ENCODE measurements around the gene ST7. TPM values are rescaled to one million over a fixed set of nuclear protein-coding genes. Genes with fewer than 3 reads are reported as not detected.

ST7 gene
- total and polyA plus RNA-seq, 8 donors: 7.5 to 49.0 (median 16.1) TPM

DNA sequence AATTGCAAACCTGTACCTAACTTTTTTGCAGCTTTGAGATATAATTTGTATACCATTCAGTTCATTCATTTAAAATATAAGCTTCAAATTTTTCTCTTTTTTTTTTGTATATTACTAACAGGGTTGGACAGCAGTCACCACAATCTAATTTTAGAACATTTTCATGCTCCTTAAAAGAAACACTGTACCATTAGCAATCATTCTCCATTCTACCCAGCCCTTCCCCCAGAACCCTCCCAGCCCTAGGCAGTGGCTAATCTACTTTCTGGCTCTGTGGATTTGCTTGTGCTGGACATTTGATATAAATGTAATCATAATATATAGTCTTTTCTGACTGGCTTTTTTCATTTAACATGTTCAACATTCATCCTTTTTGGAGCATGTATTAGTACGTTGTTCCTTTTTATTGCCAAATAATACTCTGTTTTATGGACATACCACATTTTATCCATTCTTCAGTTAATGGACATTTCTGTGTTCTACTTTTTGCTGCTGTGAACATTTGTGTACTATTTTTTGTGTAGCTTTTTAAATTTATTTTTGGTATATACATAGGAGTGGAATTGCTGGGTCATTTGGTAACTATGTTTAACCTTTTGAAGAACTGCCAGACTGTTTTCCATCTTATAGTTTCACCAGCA, 40.9 kb upstream of the ST7 start:
- WGBS, 5 donors: 93 to 100% (median 97%) methylated on average over 1 of the region's 1 CpG
- Histone ChIP-seq H3K4me1 (no peaks in the 10 kb centered on the region), H3K27ac (no peak overlapping the region), H3K36me3 (peaks cover 24 to 86% (median 85%) of the 10 kb centered on the region in 4 donors), H3K4me3 (no peak overlapping the region), H3K27me3 (no peaks in the 10 kb centered on the region), H3K9me3 (no peaks in the 10 kb centered on the region)
- intact Hi-C loops (cut with DNase I; ENCODE audit: low total_unique reads): no loop called here
- no peak for TF ChIP-seq POLR2AphosphoS5 (IDR thresholded peaks at IDR 0.05)
- no peak for DNase-seq

DNA sequence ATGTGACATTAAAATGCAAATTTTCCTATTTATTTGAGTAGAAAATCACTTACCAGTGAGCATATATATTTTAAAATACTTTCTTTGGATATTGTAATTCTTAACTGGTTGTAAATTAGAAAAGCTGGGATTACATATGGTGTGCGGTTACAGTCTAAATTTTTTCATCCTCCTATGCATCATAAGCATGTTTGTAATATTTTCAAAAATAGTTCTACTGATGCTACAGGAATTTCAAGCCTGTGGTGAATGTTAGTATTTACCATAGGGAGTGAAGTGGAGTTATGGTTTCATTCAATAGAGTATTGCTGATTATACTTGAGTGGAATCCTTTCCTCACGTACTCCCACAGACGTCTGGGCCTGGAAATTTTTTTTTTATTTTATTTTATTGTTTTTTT, 34.6 kb upstream of the ST7 start:
- DNase-seq: no peak
- 89 to 99% (median 93%) methylated on average over 3 of the region's 3 CpGs for WGBS, 5 donors
- Histone ChIP-seq H3K27ac (no peak overlapping the region), H3K4me3 (no peak overlapping the region), H3K36me3 (peaks cover 19 to 76% (median 68%) of the 10 kb centered on the region in 4 donors), H3K27me3 (no peaks in the 10 kb centered on the region), H3K4me1 (no peaks in the 10 kb centered on the region), H3K9me3 (no peaks in the 10 kb centered on the region)
- intact Hi-C loops (cut with DNase I; ENCODE audit: low total_unique reads): no loop called here
- TF ChIP-seq, protein P1, sequence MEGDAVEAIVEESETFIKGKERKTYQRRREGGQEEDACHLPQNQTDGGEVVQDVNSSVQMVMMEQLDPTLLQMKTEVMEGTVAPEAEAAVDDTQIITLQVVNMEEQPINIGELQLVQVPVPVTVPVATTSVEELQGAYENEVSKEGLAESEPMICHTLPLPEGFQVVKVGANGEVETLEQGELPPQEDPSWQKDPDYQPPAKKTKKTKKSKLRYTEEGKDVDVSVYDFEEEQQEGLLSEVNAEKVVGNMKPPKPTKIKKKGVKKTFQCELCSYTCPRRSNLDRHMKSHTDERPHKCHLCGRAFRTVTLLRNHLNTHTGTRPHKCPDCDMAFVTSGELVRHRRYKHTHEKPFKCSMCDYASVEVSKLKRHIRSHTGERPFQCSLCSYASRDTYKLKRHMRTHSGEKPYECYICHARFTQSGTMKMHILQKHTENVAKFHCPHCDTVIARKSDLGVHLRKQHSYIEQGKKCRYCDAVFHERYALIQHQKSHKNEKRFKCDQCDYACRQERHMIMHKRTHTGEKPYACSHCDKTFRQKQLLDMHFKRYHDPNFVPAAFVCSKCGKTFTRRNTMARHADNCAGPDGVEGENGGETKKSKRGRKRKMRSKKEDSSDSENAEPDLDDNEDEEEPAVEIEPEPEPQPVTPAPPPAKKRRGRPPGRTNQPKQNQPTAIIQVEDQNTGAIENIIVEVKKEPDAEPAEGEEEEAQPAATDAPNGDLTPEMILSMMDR (IDR thresholded peaks at IDR 0.05): no peak
- TF ChIP-seq POLR2A (IDR thresholded peaks at IDR 0.05): no peak
- TF ChIP-seq EP300 (IDR thresholded peaks at IDR 0.05): no peak

DNA sequence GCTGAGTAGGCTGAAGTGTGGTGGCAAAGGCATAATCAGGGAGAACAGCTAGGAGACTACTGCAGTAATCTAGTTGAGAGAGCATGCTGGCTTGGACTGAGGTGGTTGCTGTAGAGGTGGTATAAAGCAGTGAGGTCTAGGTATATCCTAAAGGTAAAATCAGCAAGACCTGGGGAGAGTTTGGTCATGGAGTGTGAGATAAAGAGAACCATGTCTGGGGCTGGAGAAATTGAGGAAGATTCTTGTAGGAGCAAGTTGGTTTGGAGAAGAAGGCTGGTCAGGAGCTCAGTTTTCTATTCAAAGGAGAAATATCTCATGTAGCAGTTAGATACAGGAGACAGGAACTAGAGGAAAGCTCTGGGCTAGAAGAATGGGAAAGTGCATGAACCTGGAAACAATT, 32.9 kb upstream of the ST7 start:
- H3K36me3 ChIP-seq: peaks cover 17 to 60% (median 52%) of the 10 kb centered on the region in 4 donors
- TF ChIP-seq EP300 (IDR thresholded peaks at IDR 0.05) (no peak), POLR2A (IDR thresholded peaks at IDR 0.05) (no peak), POLR2AphosphoS5 (IDR thresholded peaks at IDR 0.05) (no peak)
- TF ChIP-seq, protein P1 (IDR thresholded peaks at IDR 0.05): no peak
- intact Hi-C loops (cut with DNase I; ENCODE audit: low total_unique reads): no loop called here

DNA sequence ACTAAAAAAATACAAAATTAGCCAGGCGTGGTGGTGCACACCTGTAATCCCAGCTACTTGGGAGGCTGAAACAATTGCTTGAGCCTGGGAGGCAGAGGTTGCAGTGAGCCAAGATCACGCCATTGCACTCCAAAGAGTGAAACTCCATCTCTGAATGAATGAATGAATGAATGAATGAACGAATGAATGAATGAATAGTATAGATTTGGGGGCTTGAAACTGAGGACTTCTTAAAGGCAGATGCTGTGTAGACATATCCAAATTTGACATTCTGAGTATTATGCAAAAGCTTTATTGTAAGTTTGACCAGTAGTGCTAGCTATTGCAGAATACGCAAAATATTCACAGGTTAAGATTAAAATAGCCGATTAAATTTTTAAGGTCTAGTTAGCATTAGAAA, 30.8 kb upstream of the ST7 start:
- intact Hi-C loops (cut with DNase I; ENCODE audit: low total_unique reads): no loop called here
- WGBS, 5 donors: 65 to 80% (median 72%) methylated on average over 5 of the region's 5 CpGs
- Histone ChIP-seq H3K4me1 (no peaks in the 10 kb centered on the region), H3K36me3 (peaks cover 8 to 38% (median 32%) of the 10 kb centered on the region in 4 donors), H3K27me3 (no peaks in the 10 kb centered on the region), H3K9me3 (no peaks in the 10 kb centered on the region), H3K4me3 (no peak overlapping the region), H3K27ac (no peak overlapping the region)
- TF ChIP-seq, protein P1 (IDR thresholded peaks at IDR 0.05): no peak
- TF ChIP-seq EP300 (IDR thresholded peaks at IDR 0.05): no peak
- no peak for TF ChIP-seq POLR2A (IDR thresholded peaks at IDR 0.05)
- DNase-seq: no peak

More for the DNA sequence above, 32.9 kb upstream of the ST7 start:
- no peak overlapping the region for H3K27ac ChIP-seq
- H3K4me3 ChIP-seq: no peak overlapping the region
- no peaks in the 10 kb centered on the region for H3K4me1 ChIP-seq
- H3K27me3 ChIP-seq: no peaks in the 10 kb centered on the region
- DNase-seq: no peak
- no peaks in the 10 kb centered on the region for H3K9me3 ChIP-seq

DNA sequence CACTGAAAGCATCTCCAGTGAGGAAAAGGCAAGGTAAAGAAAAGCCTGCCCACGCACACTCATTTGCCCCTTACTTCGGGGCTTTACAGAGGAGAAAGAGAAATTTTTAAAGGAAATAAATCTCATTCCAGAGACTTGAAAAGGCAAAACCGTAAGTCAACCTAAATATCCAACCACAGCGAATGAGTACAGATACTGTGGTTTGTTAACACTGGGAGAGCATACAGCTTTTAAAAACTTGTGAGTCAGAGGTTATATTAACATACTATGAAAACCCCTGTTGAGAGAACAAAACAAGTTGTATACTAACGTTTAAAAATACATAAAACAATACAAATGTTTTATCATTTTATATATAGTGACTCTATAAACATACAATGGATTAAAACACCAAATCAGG, 28.6 kb upstream of the ST7 start:
- no peaks in the 10 kb centered on the region for H3K27me3 ChIP-seq
- peaks cover 0 to 18% (median 12%) of the 10 kb centered on the region in 4 donors for H3K36me3 ChIP-seq
- TF ChIP-seq EP300 (IDR thresholded peaks at IDR 0.05): no peak
- TF ChIP-seq, protein P1 (IDR thresholded peaks at IDR 0.05): no peak
- TF ChIP-seq POLR2A (IDR thresholded peaks at IDR 0.05): no peak
- TF ChIP-seq POLR2AphosphoS5 (IDR thresholded peaks at IDR 0.05): no peak
- H3K4me1 ChIP-seq: no peaks in the 10 kb centered on the region
- no peak overlapping the region for H3K4me3 ChIP-seq
- DNase-seq: no peak
- no peak overlapping the region for H3K27ac ChIP-seq
- H3K9me3 ChIP-seq: no peaks in the 10 kb centered on the region
- WGBS, 5 donors: 44 to 58% (median 52%) methylated on average over 5 of the region's 5 CpGs
- intact Hi-C loops (cut with DNase I; ENCODE audit: low total_unique reads): no loop called here
